Measurements from ENCODE around the gene CSF3R.
A peak's percentile ranks its signal among the peaks of the same experiment; 100 is the strongest.

CSF3R gene

DNA sequence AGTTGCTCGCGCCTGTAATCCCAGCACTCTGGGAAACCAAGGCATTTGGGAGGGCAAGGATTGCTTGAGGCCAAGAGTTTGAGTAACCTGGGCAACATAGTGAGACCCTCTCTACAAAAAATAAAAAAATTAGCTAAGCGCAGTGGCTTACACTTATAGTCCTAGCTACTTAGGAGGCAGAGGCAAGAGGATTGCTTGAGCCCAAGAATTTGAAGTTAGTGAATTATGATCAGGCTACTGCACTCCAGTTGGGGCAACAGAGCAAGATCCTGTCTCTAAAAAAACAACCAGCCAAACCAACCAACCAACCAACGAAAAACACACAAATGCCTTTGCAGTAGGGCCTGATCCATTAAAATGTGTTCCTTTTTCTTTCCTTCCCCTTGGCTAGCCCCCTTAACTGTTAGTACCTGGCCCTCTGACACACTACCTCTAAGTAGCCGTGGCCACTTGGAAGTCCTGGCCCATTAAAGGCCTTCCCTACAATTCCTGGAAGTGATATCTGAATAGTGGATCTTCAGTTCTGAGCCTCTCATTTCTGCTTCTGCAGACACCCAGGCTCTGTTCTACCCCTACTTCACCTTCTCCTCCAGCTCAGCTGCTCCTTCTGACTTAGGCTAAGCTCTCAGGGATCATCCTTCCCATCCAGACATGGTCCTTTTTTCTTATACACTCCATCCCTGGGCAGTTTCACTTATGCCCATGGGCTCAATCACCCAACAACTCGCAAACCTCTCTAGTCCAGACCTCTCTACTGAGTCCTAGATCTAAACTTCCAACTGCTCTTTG is 28.9 kb downstream of the CSF3R start:
- DNase-seq: no peak

DNA sequence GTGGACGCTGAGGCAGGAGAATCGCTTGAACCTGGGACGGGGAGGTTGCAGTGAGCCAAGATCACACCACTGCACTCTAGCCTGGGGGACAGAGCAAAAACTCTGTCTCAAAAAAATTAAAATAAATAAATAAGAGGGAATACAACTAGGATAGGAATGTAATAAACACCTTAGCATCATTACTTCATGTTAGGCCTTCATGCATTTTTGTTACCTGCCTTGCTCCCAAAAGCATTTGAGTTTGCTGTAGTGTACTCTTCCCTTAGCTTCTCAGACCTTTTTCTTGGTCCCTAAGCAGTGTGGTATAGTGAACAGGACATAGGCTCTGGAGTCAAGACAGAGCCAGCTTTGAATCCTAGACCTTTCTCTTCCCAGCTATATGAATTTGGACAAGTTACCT is 29.7 kb downstream of the CSF3R start:
- DNase-seq: no peak

GRCh38 chr1:36450919-36451305 is 31.8 kb downstream of the CSF3R start:
- no peak for DNase-seq

DNA sequence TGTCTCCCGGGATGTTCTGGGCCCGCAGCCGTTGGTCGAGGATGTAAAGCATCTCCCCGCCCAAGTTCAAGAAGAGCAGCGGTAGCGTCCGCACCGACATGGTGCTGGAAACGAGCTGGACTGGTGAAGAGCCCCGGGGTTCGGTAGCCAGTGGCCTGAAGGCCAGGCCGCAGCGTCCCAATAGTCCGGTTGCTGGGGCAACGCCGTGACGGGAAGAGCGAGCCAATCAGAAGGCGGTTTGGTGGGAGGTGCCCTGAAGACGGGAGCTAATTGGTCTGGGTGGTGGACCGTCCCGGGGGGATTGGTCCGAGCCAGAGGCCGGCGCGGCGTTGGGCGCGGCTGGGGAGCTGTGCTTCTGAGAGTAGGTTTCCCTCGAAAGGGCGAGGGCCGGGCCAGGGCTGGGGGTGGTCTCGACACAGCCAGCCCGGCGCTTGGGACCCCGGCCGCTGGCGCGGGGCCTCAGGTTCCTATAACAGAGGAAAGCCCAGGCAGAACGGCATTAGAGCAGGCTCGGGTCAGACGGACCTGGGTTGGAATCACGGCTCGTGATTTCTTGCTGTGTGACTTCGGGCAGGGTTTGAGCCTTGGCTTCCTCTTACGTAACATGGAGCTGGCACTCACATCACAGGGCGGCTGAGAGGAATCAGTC is 32.3 kb downstream of the CSF3R start, which contains the start of gene OSCP1:
TSS of gene OSCP1 (minus strand) at position 182 of the 649 bp plus-strand sequence. CDS start at position 100, 82 bp downstream.
- peak; percentile 100 for DNase-seq

DNA sequence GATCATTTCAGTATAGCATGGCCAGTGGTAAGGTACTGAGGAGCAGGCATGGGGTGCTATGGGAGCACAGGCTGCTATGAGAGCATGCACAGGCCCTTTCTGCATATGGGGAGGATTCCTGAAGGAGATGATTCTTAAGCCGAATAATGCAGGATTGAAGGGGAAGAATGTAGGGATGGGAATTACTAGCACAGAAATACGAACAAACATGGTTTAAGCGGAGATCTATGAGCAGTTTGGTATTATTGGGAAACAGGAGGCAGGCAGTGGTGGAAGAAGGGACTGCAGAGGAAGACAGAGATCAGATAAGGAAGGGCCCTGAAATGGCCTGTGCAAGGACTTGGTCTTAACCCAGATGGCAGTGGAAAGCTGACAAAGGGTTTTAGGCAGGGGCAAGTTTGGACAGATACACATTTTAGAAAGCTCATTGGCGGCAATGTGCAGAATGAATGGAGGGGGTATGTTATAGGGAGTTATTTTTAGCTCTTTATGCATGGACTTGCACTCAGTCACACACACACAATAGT is 34.1 kb downstream of the CSF3R start:
- no peak for DNase-seq

- no peak for DNase-seq
These were observed 35.3 kb downstream of the CSF3R start for GRCh38 chr1:36447450-36447849.

DNA sequence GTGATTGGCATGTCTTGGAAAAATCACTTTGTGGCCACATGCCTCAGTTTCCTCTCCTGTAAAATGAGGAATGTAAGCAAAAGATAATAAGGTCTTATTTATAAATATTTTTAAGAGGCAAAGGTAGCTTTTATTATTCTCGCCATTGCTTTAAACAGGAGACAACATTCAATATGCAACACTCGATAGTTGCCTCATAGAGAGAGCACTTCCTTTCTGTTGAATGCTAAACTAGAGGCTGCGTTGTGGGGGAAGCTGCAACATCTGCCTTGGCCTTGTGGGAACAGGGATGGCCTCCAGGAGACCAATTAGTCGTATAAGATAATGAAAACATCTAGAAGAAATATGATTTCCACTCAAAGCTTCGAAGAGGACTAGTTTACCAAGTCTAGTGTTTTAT is 36.0 kb downstream of the CSF3R start:
- DNase-seq: no peak

- DNase-seq: no peak
These were observed 36.4 kb downstream of the CSF3R start for GRCh38 chr1:36446271-36446670.

DNA sequence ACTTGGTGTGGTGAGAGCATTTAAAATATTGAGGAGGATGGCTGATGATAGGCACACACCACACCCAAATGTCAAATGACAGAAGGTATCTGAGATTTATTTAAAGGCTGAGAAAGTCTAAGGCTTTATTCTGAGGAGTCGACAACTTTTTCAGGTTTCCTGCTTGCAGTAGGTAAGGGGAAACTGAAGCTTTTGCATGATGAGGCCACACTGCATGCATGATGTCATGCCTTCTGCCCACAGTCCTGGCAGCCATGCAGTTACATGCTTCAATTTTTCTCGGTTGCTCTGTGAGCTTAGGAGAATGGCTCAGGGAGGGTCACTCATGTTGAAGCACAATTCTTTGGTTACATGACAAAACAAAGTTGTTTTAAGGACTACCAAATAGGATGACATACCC is 39.4 kb downstream of the CSF3R start:
- DNase-seq: no peak

DNA sequence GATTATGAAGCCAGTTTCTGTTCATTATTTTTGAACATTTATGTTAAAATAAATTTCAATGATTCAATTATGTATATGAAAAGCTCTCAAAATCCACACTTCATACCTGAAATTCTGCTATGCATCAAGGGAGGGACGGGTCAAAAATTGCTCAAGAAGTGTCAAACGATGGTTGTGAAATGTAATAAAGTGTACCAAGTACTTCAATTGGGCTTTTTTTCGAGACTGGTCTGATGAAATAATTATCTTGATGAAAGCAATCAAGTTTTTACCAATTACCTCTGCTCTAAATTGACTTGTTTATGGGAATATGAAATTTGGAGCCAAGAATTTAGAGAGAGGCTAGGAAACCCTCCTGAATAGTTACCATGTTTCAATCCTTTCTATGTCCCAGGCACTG is 40.4 kb downstream of the CSF3R start:
- DNase-seq: no peak

DNA sequence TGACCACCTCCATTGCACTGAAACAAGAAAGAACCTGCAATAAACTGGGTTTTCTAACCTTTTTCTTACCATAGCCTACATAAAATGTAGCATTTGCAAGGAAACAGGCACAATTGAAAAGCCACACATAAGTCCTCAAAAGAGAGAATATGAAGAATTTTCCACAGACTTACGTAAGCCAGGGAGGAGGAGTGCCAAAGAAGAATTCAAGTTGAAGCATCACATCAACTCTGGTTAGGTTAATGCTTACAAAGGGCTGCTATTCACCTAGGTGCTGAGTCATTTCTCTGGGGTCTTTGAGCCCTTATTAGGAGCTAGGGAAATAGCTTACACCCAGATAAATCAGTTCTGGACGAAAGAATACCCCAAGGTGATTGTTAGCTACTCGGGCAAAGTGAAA is 42.1 kb downstream of the CSF3R start:
- DNase-seq: no peak

DNA sequence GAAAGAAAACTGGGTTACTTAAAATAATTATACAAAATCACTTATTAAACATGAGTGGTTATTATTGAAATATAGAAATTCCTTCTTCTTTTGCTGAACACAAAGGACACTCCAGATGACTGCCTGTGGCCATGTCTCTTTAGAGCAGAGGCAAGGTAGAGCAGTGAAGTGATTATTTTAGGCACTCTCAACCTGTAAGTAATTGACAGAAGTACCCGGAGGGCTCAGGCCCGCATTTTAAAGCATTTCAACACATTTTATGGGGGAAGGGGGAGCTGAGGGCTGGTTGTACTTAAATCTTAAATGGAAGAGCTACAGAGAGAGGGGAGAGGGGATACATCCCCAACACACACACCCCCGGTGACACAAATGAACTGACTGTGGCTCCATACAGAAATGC is 42.7 kb downstream of the CSF3R start:
- no peak for DNase-seq

DNA sequence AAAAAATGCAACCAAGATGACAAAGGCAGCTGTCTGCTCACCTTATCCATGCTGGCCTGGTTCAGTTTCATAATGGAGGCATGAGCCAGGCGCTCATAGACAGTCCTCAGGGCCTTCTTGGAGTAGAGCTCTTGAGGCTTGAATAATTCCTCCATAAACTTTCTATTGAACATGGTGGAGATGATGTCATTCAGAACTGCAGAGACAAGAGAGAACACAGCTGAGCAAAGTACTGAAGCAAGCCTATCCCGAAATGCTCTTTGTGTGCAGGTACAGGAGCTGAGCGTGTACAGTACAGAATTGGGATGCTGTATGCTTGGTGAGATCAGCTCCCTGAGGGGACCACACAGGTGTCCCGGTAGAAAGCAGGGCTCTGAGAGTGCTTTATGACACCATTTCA is 44.0 kb downstream of the CSF3R start:
- no peak for DNase-seq

DNA sequence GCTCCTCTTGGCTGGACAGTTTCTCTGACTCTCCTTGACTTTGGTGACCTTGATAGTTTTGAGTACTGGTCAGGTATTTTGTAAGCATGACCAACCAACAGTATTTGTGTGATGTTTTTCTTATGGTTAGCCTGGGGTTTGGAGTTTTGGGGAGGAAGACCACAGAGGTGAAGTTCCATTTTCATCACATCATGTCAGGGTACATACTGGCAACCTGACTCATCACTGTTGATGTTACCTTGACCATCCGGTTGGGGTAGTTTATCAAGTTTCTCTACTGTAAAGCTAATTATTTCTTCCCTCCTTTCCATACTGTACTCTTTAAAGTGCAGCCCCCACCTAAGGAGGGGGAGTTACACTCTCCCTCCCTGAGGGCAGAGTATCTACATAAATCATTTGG is 45.9 kb downstream of the CSF3R start:
- no peak for DNase-seq

- no peak for DNase-seq
These were observed 49.6 kb downstream of the CSF3R start for GRCh38 chr1:36433102-36433501.

- no peak for DNase-seq
These were observed 50.1 kb downstream of the CSF3R start for GRCh38 chr1:36432616-36433015.

DNA sequence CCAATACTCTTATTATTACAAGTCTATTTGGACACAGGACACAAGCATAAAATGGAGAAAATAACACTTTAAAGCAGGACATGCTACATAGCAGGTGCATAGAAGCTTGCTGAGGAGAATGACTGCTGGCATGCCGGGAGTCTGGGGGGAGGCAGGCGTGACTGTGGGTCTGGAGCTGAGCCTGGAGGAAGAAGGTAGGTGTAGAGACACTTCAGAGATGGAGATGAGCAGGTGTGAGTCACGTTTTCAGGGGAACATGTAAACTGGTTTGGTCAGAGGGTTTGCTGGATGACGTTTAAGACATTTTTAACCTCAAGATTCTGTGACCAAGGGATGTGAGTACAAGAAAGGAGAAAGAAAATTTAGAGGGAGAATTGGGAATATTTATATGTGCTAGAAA is 56.9 kb downstream of the CSF3R start:
- DNase-seq: peak; percentile 72

- no peak for DNase-seq
These were observed 61.1 kb downstream of the CSF3R start for GRCh38 chr1:36421649-36422048.

DNA sequence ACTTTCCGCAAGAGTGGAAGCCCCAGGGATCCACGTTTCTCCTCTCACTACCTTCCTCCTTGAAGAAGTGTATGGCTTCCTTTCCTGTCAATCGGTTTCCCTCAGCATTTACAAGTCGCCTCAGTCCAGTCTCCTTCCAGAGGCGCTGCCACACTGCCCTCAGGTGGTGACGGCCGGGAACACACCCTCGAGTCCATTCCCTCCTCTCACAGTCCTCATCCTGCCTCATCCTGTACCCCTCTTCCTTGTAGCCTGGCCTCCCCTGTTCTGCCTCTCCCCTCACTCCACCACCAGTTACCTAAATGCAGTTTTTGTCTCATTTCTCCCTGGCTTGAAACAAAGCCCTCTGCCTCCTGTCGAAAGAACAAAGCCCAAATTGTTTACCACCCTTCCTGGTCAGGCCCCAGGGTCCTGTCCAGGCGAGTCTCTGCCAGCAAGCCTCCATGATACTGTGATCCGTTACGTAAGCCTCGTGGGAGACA is 61.8 kb downstream of the CSF3R start:
- DNase-seq: peak; percentile 96

GRCh38 chr1:36420409-36420808 is 62.3 kb downstream of the CSF3R start:
- DNase-seq: no peak

DNA sequence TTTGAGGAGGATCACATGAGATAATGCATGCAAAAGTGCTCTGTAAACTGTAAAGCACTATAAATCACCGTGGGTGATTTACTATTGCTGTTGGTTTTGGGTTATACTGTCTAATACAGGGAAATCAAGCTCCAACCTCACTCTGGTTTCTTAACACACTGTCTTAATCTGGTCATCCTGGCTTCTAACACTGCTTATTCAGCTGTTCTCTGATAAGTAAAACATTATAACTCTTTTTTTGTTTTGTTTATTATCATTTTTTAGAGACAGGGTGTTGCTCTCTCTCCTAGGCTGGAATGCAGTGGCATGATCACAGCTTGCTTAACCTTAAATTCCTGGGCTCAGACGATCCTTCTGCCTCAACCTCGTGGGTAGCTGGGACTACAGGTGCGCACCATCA is 63.1 kb downstream of the CSF3R start:
- no peak for DNase-seq

- DNase-seq: no peak
These were observed 63.6 kb downstream of the CSF3R start for GRCh38 chr1:36419140-36419539.

- no peak for DNase-seq
These were observed 64.8 kb downstream of the CSF3R start for GRCh38 chr1:36417931-36418330.

Measured in NCI-H2029 (cell line).